AG09319 (cell line): Measurements from ENCODE around the gene DRC3.

Experiments
- DNase-seq: peaks from one replicate; pipeline ENCODE4 v3.0.0-alpha.2; 2010; ENCODE audit warnings: low read depth; ENCODE audit errors: extremely low read depth
- CTCF ChIP-seq: IDR thresholded peaks from 2 replicates; pipeline ENCODE4 v1.5.1; 2011; ENCODE audit warnings: low read depth, mild to moderate bottlenecking, inconsistent platforms, low read length, moderate library complexity

Gene DRC3

GRCh38 chr17:17982801-17983200 is 10.1 kb downstream of the DRC3 start:
- no peak for DNase-seq
- TF ChIP-seq CTCF, result no peak

GRCh38 chr17:17983376-17983775 is 10.7 kb downstream of the DRC3 start:
- no peak for TF ChIP-seq CTCF
- DNase-seq, result no peak

DNA sequence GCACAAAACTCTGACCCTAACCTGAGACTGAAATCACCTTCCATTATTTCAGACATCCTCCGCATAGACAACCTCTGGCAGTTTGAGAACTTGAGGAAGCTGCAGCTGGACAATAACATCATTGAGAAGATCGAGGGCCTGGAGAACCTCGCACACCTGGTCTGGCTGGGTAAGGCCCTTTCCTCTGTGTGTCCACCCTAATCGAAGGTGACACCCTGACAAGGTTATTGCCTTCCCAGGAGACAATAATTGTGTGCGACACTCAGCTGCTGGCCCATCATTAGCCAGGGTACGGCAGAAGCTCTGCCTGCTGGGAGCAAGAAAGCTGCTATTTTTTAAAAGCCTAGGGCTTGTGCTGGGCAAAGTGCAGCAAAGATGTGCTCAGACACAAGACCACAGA is 11.1 kb downstream of the DRC3 start:
- TF ChIP-seq CTCF, result no peak
- no peak for DNase-seq

DNA sequence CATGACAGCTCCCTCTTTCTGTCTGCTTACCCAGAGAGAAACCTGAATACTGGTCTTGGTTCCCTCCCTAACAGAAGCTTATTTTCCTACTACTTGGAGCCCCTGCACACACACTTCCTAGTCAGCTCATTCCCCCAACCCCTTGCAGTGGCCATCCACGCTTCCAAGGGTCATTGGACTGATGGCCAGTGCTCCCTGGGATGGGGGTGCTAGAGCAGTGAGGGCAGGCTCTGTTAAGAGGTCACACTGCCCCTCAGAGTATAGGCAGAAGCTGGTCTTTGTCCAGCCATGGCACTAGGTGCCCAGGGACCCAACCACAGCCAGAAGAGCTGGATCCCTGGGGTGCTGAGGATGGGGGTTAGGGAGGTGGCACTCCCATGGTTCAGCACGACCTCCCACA is 12.5 kb downstream of the DRC3 start:
- TF ChIP-seq CTCF, result no peak
- DNase-seq, result no peak

- DNase-seq, result no peak
- no peak; the same call in 1 of the 2 replicates for TF ChIP-seq CTCF
Measured at GRCh38 chr17:17985555-17985954, 12.9 kb downstream of the DRC3 start.

DNA sequence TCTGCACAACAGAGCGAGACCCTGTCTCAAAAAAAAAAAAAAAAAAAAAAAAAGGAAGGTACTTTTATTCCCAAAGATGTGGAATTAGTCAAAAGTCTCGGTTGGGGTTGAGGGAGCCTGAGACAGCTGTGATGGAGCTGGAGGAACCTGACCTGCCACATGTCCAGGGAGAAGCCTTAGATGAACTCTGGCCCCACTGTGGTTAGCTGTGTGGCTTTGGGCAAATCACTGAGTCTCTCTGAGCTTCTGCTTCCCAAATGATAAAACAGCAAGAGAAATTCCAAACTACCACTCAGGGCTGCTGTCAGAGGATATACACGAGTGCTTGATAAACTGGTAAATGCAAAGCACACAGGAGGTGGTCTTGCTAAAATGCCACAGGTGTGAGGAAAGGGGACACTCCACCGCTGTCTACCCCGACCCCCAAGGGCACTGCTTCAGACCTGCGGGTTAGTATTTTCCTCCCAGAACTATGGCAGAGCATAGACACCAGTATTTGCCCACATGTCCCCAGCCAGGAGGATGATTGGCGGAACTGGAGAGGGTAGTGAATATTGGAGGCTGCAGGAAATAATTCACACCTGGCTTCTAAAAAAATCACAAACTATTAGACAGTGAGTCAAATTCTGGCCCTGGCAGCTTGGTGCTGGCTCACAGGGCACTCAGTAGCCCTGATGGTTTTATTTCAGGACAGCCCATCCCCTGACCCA is 14.7 kb downstream of the DRC3 start:
- no peak for TF ChIP-seq CTCF
- DNase-seq, result no peak

DNA sequence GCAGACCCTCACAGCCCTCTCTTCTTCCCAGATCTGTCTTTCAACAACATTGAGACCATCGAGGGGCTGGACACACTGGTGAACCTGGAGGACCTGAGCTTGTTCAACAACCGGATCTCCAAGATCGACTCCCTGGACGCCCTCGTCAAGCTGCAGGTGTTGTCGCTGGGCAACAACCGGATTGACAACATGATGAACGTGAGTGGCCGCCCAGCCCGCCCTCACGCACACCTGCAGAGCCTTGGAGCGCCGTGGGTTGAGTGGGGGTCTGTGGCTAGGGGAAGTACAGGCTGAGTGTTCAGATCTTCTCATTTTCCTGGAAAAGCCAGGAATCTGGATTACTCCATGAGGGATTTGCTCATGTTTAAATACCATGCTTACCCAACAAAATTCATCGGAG is 15.2 kb downstream of the DRC3 start:
- DNase-seq, result no peak
- no peak for TF ChIP-seq CTCF
